ACC112 (cell line): ENCODE data around the gene THAP4.

Experiments used
- H2AFZ ChIP-seq: fragments of 200-600 bp; sonication (generic); one replicate; pipeline ENCODE4 v1.6.0; 2017; ENCODE audit warnings: antibody characterized with exemption, low read length; ENCODE audit not compliant: unreplicated experiment
- H3K27ac ChIP-seq: fragments of 200-600 bp; sonication (generic); 2 replicates; pipeline ENCODE4 v1.5.1; 2014; ENCODE audit warnings: low read depth, mild to moderate bottlenecking, antibody characterized with exemption, low read length, moderate library complexity
- H3K27me3 ChIP-seq: fragments of 200-600 bp; sonication (generic); 2 replicates; pipeline ENCODE4 v1.6.1; 2014; ENCODE audit warnings: mild to moderate bottlenecking, antibody characterized with exemption, low read length, moderate library complexity, mixed read lengths; ENCODE audit not compliant: insufficient read depth
- H3K36me3 ChIP-seq: fragments of 200-600 bp; sonication (generic); 2 replicates; pipeline ENCODE4 v1.6.1; 2016; ENCODE audit warnings: mild to moderate bottlenecking, antibody characterized with exemption, low read length, moderate library complexity, mixed read lengths; ENCODE audit not compliant: insufficient read depth
- H3K4me1 ChIP-seq: fragments of 200-600 bp; sonication (generic); one replicate; pipeline ENCODE4 v1.6.1; 2016; ENCODE audit warnings: low read length, mixed read lengths; ENCODE audit not compliant: insufficient read depth, unreplicated experiment, control insufficient read depth
- H3K4me3 ChIP-seq: fragments of 200-600 bp; sonication (generic); 2 replicates; pipeline ENCODE4 v1.5.1; 2014; ENCODE audit warnings: mild to moderate bottlenecking, low read depth, low read length
- H3K79me2 ChIP-seq: fragments of 200-600 bp; sonication (generic); one replicate; pipeline ENCODE4 v1.6.0; 2016; ENCODE audit warnings: low read length; ENCODE audit not compliant: control insufficient read depth, unreplicated experiment, insufficient read depth

THAP4 gene

GRCh38 chr2:241563571-241563980 is 73.4 kb downstream of the THAP4 start:
- Histone ChIP-seq H3K27me3 (no peaks in the 10 kb centered on the region), H3K27ac (no peak overlapping the region), H3K4me3 (no peak overlapping the region), H3K36me3 (no peaks in the 10 kb centered on the region), H2AFZ (no peak overlapping the region), H3K79me2 (peaks cover 22% of the 10 kb centered on the region), H3K4me1 (peaks cover 23% of the 10 kb centered on the region)

GRCh38 chr2:241563031-241563507 is 73.9 kb downstream of the THAP4 start:
- Histone ChIP-seq H3K27ac (no peak overlapping the region), H2AFZ (no peak overlapping the region), H3K4me1 (peaks cover 23% of the 10 kb centered on the region), H3K79me2 (peaks cover 22% of the 10 kb centered on the region), H3K36me3 (no peaks in the 10 kb centered on the region), H3K4me3 (no peak overlapping the region), H3K27me3 (no peaks in the 10 kb centered on the region)

GRCh38 chr2:241562269-241562891 is 74.6 kb downstream of the THAP4 start:
- Histone ChIP-seq H2AFZ (no peak overlapping the region), H3K27me3 (no peaks in the 10 kb centered on the region), H3K27ac (no peak overlapping the region), H3K79me2 (peaks cover 22% of the 10 kb centered on the region), H3K36me3 (no peaks in the 10 kb centered on the region), H3K4me3 (no peak overlapping the region), H3K4me1 (peaks cover 23% of the 10 kb centered on the region)

GRCh38 chr2:241561832-241562231 is 75.1 kb downstream of the THAP4 start:
- H3K27ac ChIP-seq = no peak overlapping the region
- no peaks in the 10 kb centered on the region for H3K36me3 ChIP-seq
- no peak overlapping the region for H3K4me3 ChIP-seq
- H2AFZ ChIP-seq = no peak overlapping the region
- peaks cover 22% of the 10 kb centered on the region for H3K79me2 ChIP-seq
- peaks cover 23% of the 10 kb centered on the region for H3K4me1 ChIP-seq
- H3K27me3 ChIP-seq = no peaks in the 10 kb centered on the region

GRCh38 chr2:241560883-241561474 is 76.0 kb downstream of the THAP4 start:
- peaks cover 22% of the 10 kb centered on the region for H3K79me2 ChIP-seq
- no peaks in the 10 kb centered on the region for H3K36me3 ChIP-seq
- H3K27ac ChIP-seq = peak overlapping the region; percentile 2; the same call in 1 of the 2 replicates

GRCh38 chr2:241560162-241560882 is 76.6 kb downstream of the THAP4 start:
- Histone ChIP-seq H3K4me3 (peak overlapping the region; percentile 79), H3K36me3 (no peaks in the 10 kb centered on the region)

More at GRCh38 chr2:241560883-241561474, 76.0 kb downstream of the THAP4 start:
- Histone ChIP-seq H3K4me3 (peak overlapping the region; percentile 79), H3K4me1 (peaks cover 23% of the 10 kb centered on the region), H3K27me3 (no peaks in the 10 kb centered on the region), H2AFZ (no peak overlapping the region)

GRCh38 chr2:241559323-241560161 is 77.4 kb downstream of the THAP4 start:
- no peaks in the 10 kb centered on the region for H3K27me3 ChIP-seq
- H3K36me3 ChIP-seq = no peaks in the 10 kb centered on the region
- peak overlapping the region; percentile 79 for H3K4me3 ChIP-seq
- peak overlapping the region; percentile 91 for H2AFZ ChIP-seq
- H3K79me2 ChIP-seq = peaks cover 22% of the 10 kb centered on the region
- H3K4me1 ChIP-seq = peaks cover 23% of the 10 kb centered on the region
- H3K27ac ChIP-seq = peak overlapping the region; percentile 45; the same call in 1 of the 2 replicates

More at GRCh38 chr2:241560162-241560882, 76.6 kb downstream of the THAP4 start:
- H3K27me3 ChIP-seq = no peaks in the 10 kb centered on the region
- peaks cover 23% of the 10 kb centered on the region for H3K4me1 ChIP-seq
- peaks cover 22% of the 10 kb centered on the region for H3K79me2 ChIP-seq
- H2AFZ ChIP-seq = peak overlapping the region; percentile 56
- peak overlapping the region; percentile 2; the same call in 1 of the 2 replicates for H3K27ac ChIP-seq

- H3K79me2 ChIP-seq = peaks cover 21% of the 10 kb centered on the region
- H3K4me3 ChIP-seq = peak within 1 kb of the TSS; percentile 79
- H2AFZ ChIP-seq = peak within 1 kb of the TSS; percentile 91
- H3K27ac ChIP-seq = peak within 1 kb of the TSS; percentile 45; the same call in 1 of the 2 replicates
- H3K27me3 ChIP-seq = no peaks in the 10 kb centered on the region
- H3K4me1 ChIP-seq = peaks cover 23% of the 10 kb centered on the region
- H3K36me3 ChIP-seq = no peaks in the 10 kb centered on the region
These were observed 78.2 kb downstream of the THAP4 start, which contains the start of gene BOK for GRCh38 chr2:241558532-241559322. TSS of gene BOK (plus strand) at chr2:241558745. CDS start at chr2:241559484, 739 bp downstream.

GRCh38 chr2:241556746-241557145 is 80.2 kb downstream of the THAP4 start:
- peaks cover 16% of the 10 kb centered on the region for H3K4me1 ChIP-seq
- H3K27ac ChIP-seq = no peak overlapping the region
- H3K36me3 ChIP-seq = no peaks in the 10 kb centered on the region
- H3K79me2 ChIP-seq = peaks cover 12% of the 10 kb centered on the region
- H3K27me3 ChIP-seq = no peaks in the 10 kb centered on the region
- no peak overlapping the region for H2AFZ ChIP-seq
- no peak overlapping the region for H3K4me3 ChIP-seq
